ENCODE measurements around the gene NT5C3B.
A peak's percentile ranks its signal among the peaks of the same experiment; 100 is the strongest.

NT5C3B gene

DNA sequence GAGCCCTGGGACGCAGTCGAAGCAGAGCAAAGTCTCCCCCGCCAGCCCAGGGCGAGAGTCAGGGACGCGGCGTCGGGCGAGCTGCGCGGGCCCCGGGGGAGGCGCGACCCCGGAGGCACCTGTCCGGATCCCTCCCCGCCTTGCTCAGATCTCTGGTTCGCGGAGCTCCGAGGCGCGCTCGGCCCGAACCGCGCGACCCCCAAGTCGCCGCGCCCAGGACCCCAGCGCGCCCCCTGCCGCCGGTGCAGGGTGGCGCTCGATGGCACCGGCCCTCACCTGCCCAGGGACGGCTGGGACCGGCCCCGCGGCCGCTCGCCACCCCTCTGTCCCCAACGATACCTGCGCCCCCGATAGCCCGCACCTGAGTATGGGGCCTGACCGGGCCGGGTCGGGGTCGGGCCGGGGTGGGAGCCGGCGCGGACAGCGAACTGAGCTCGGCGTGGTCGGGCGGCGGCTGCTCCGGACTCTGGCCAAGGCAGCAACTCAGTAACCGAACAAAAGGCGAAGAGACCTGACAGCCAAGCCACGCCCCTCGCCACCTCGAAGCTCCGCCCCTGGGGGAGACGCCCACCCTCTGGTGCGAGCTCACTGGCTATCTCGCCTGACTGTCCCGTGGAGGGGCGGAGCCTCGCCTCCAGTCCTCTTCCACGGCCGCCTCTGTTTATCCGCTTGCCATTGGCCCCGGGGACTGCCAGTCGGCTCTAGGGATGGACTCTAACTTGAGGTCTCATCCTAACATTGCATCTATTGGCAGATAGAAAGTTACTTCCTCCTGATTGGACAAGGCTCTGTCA, 49.6 kb downstream of the NT5C3B start, which contains the start of gene JUP:
JUP (minus strand) TSS at position 485 of the 794 bp plus-strand sequence. CDS start 14,857 bp downstream, outside the sequence.
- no peaks in the 10 kb centered on the region for H3K36me3 ChIP-seq (replicated peaks; ENCODE audit: low read depth, low read length)
- 0 out of 2 replicates have a peak, but pooled peaks cover 4% of the 10 kb centered on the region for H3K27me3 ChIP-seq (ENCODE audit: low read depth, low read length)
- H2AFZ ChIP-seq (ENCODE audit: low read depth, low read length) = peak within 1 kb of the TSS; percentile 95
- peak within 1 kb of the TSS; percentile 61 for H3K9ac ChIP-seq (ENCODE audit: low read length)
- H3K4me1 ChIP-seq (ENCODE audit: low read length) = peaks cover 22% of the 10 kb centered on the region
- peak within 1 kb of the TSS; percentile 44 for H3K27ac ChIP-seq (ENCODE audit: low read length)
- peak within 1 kb of the TSS; percentile 76 for H3K4me2 ChIP-seq (ENCODE audit: low read length)
- no peaks in the 10 kb centered on the region for H3K79me2 ChIP-seq (ENCODE audit: low read length)
- no peaks in the 10 kb centered on the region for H4K20me1 ChIP-seq (ENCODE audit: insufficient read depth, low read length)
- no peak for TF ChIP-seq EZH2phosphoT487 (IDR thresholded peaks at IDR 0.05; ENCODE audit: low read depth)
- TF ChIP-seq, protein P1, sequence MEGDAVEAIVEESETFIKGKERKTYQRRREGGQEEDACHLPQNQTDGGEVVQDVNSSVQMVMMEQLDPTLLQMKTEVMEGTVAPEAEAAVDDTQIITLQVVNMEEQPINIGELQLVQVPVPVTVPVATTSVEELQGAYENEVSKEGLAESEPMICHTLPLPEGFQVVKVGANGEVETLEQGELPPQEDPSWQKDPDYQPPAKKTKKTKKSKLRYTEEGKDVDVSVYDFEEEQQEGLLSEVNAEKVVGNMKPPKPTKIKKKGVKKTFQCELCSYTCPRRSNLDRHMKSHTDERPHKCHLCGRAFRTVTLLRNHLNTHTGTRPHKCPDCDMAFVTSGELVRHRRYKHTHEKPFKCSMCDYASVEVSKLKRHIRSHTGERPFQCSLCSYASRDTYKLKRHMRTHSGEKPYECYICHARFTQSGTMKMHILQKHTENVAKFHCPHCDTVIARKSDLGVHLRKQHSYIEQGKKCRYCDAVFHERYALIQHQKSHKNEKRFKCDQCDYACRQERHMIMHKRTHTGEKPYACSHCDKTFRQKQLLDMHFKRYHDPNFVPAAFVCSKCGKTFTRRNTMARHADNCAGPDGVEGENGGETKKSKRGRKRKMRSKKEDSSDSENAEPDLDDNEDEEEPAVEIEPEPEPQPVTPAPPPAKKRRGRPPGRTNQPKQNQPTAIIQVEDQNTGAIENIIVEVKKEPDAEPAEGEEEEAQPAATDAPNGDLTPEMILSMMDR (IDR thresholded peaks at IDR 0.05; ENCODE audit: low read depth, low read length) = no peak
- H3K9me3 ChIP-seq (ENCODE audit: insufficient read depth, low read length) = no peaks in the 10 kb centered on the region
- peak within 1 kb of the TSS; percentile 56 for H3K4me3 ChIP-seq (ENCODE audit: low read length)

DNA sequence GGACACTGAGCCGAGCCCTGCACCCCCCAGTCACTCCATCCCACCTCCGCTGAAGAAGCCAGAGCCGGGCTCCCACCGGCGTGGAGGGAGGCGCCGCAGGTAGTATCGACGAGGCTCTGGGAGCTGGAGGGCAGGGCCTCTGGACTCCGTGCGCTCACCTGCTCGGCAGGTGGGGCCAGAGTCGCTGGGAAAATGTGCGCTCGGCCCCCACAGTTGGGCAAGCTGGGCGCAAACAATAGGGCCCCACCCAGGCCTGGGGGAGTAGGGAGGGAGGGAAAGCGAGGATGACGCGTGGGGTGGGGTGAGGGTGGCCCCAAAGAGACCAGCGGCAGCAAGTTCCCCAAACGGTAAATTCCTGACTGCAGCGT, 50.2 kb downstream of the NT5C3B start:
- H3K9me3 ChIP-seq (ENCODE audit: insufficient read depth, low read length) = no peaks in the 10 kb centered on the region
- no peaks in the 10 kb centered on the region for H4K20me1 ChIP-seq (ENCODE audit: insufficient read depth, low read length)
- no peak overlapping the region for H3K4me3 ChIP-seq (ENCODE audit: low read length)
- no peaks in the 10 kb centered on the region for H3K36me3 ChIP-seq (replicated peaks; ENCODE audit: low read depth, low read length)
- H3K4me2 ChIP-seq (ENCODE audit: low read length) = peak overlapping the region; percentile 76; the same call in 1 of the 2 replicates
- peak overlapping the region; percentile 44; the same call in 1 of the 2 replicates for H3K27ac ChIP-seq (ENCODE audit: low read length)
- peaks cover 22% of the 10 kb centered on the region for H3K4me1 ChIP-seq (ENCODE audit: low read length)
- H2AFZ ChIP-seq (ENCODE audit: low read depth, low read length) = no peak overlapping the region
- H3K79me2 ChIP-seq (ENCODE audit: low read length) = no peaks in the 10 kb centered on the region
- H3K9ac ChIP-seq (ENCODE audit: low read length) = peak overlapping the region; percentile 61; the same call in 1 of the 2 replicates
- 0 out of 2 replicates have a peak, but pooled peaks cover 4% of the 10 kb centered on the region for H3K27me3 ChIP-seq (ENCODE audit: low read depth, low read length)
- TF ChIP-seq EZH2phosphoT487 (IDR thresholded peaks at IDR 0.05; ENCODE audit: low read depth) = no peak
- TF ChIP-seq, protein P1 (IDR thresholded peaks at IDR 0.05; ENCODE audit: low read depth, low read length) = no peak

DNA sequence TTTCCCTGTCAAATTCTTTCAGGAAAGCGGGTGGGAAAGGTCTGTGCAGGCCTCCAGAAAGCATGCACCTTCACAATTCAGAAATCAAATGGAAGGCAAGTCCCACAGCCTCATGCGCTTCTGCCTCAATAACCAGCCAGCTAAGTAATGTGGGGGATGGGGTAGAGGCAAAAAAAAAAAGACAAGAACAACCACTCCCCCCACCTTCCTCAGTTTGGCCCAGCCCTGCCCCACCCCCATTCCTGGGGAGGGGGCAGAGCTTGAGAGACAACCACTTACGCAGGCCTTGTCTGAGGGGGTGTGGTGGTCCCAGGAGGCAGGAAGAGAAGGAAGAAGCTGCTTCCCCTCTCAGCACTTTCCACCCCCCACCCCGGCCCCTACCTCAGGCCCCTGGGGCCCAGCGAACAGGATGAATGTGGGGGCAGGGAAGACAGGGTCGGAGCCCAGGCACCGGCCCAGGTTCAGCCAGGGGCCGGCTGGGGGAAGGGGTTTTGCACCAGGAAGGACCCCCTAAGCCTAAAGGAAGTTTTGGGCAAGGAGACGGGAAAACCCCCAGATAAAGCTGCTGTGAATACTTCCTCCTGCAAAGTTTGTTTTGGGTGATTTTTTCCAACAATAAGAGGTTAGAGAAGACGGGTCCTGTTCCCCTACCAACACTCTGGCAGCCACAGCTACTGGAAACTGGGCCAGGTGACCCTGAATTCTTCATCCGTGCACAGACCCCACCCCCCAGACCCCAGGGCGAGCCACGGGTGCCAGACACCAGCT, 50.8 kb downstream of the NT5C3B start:
- Histone ChIP-seq H3K9me3 (ENCODE audit: insufficient read depth, low read length) (no peaks in the 10 kb centered on the region), H3K4me2 (ENCODE audit: low read length) (peak overlapping the region; percentile 76), H3K9ac (ENCODE audit: low read length) (peak overlapping the region; percentile 61), H4K20me1 (ENCODE audit: insufficient read depth, low read length) (no peaks in the 10 kb centered on the region), H3K4me1 (ENCODE audit: low read length) (peaks cover 22% of the 10 kb centered on the region), H3K36me3 (replicated peaks; ENCODE audit: low read depth, low read length) (no peaks in the 10 kb centered on the region), H3K27ac (ENCODE audit: low read length) (peak overlapping the region; percentile 44), H3K27me3 (ENCODE audit: low read depth, low read length) (0 out of 2 replicates have a peak, but pooled peaks cover 4% of the 10 kb centered on the region), H3K4me3 (ENCODE audit: low read length) (peak overlapping the region; percentile 56), H2AFZ (ENCODE audit: low read depth, low read length) (peak overlapping the region; percentile 95), H3K79me2 (ENCODE audit: low read length) (no peaks in the 10 kb centered on the region)
- TF ChIP-seq, protein P1 (IDR thresholded peaks at IDR 0.05; ENCODE audit: low read depth, low read length) = no peak
- TF ChIP-seq EZH2phosphoT487 (IDR thresholded peaks at IDR 0.05; ENCODE audit: low read depth) = no peak
